HG03139 (cell line): ENCODE data around the gene DDR1.
"Not testable (repeated sequence)": the region's sequence is repeated elsewhere in the genome, so short reads cannot be mapped to it uniquely, and the experiment has no call there.

ENCODE experiments used
- ATAC-seq: cut with Tn5 transposase; IDR thresholded peaks from one replicate; pipeline ENCODE4 v1.9.1; 2021; ENCODE audit not compliant: unreplicated experiment

DDR1 gene

GRCh38 chr6:30893001-30893591, 8.8 kb downstream of the DDR1 start:
- no peak for ATAC-seq

GRCh38 chr6:30893666-30894065, 9.3 kb downstream of the DDR1 start:
- ATAC-seq = no peak

GRCh38 chr6:30894381-30894780, 10.1 kb downstream of the DDR1 start:
- ATAC-seq = no peak

- ATAC-seq = no peak
Observed at GRCh38 chr6:30894935-30895334, 10.6 kb downstream of the DDR1 start.

GRCh38 chr6:30895343-30895742, 11.0 kb downstream of the DDR1 start:
- ATAC-seq = no peak

GRCh38 chr6:30896541-30896940, 12.2 kb downstream of the DDR1 start:
- ATAC-seq = no peak

GRCh38 chr6:30897882-30898281, 13.6 kb downstream of the DDR1 start:
- no peak for ATAC-seq

GRCh38 chr6:30898750-30899360, 14.5 kb downstream of the DDR1 start:
- no peak for ATAC-seq

- ATAC-seq = no peak
Observed at GRCh38 chr6:30900863-30901417, 16.6 kb downstream of the DDR1 start.

GRCh38 chr6:30901436-30901835, 17.1 kb downstream of the DDR1 start:
- no peak for ATAC-seq

- not testable (repeated sequence) for ATAC-seq
Observed at GRCh38 chr6:30902196-30902595, 17.9 kb downstream of the DDR1 start.

- no peak for ATAC-seq
Observed at GRCh38 chr6:30902709-30903108, 18.4 kb downstream of the DDR1 start.

- ATAC-seq = no peak
Observed at GRCh38 chr6:30903236-30903635, 18.9 kb downstream of the DDR1 start.

- ATAC-seq = not testable (repeated sequence)
Observed at GRCh38 chr6:30907290-30907757, 23.0 kb downstream of the DDR1 start.

- ATAC-seq = peak; percentile 89
Observed at GRCh38 chr6:30907758-30908591, 23.7 kb downstream of the DDR1 start, which contains the start of gene GTF2H4. GTF2H4 (plus strand) TSS chr6:30908207.

GRCh38 chr6:30908700-30909099, 24.4 kb downstream of the DDR1 start:
- no peak for ATAC-seq

GRCh38 chr6:30910473-30910872, 26.2 kb downstream of the DDR1 start:
- ATAC-seq = not testable (repeated sequence)

- ATAC-seq = no peak
Observed at GRCh38 chr6:30912746-30913520, 28.6 kb downstream of the DDR1 start.

GRCh38 chr6:30913721-30914075, 29.4 kb downstream of the DDR1 start:
- ATAC-seq = no peak

GRCh38 chr6:30914076-30914853, 29.9 kb downstream of the DDR1 start, which contains the start of gene VARS2:
VARS2 (plus strand) TSS chr6:30914238; CDS start chr6:30914837, 599 bp downstream.
- peak; percentile 69 for ATAC-seq
